GM12878 (cell line): ENCODE results near the gene SECISBP2. TPM values are rescaled to one million over a fixed set of nuclear protein-coding genes. Genes with fewer than 3 reads are reported as not detected.
A peak's percentile ranks its signal among the peaks of the same experiment; 100 is the strongest.

Source experiments
- ATAC-seq: fragments of 200-7000 bp; cut with Tn5 transposase; 3 replicates; pipeline ENCODE4 v1.9.1; 2020; ENCODE audit warnings: mild to moderate bottlenecking, moderate library complexity
- BruUV-seq: library from RNA; stranded (reverse); fragments of 400-500 nt; replicated peaks from 2 replicates; lab custom pipeline; 2021; lab: Mats Ljungman, UMichigan
- CTCF ChIA-PET: fragments of 300-600 bp; sonication (Branson Sonifier 250); formaldehyde crosslinking; extraction: SDS; loops from one replicate; lab custom pipeline; 2021; ENCODE audit warnings: inconsistent platforms; lab: Yijun Ruan, JAX
- POLR2A ChIA-PET: fragments of 350-600 bp; formaldehyde crosslinking; extraction: SDS; loops from one replicate; lab custom pipeline; 2021; ENCODE audit warnings: inconsistent platforms; lab: Charles Lee
- RAD21 ChIA-PET: fragments of 300-600 bp; sonication (Branson Sonifier 250); formaldehyde crosslinking; loops from one replicate; lab custom pipeline; 2023; ENCODE audit warnings: antibody characterized with exemption; ENCODE audit not compliant: unreplicated experiment; lab: Charles Lee
- SMC1A ChIA-PET: fragments of 300-600 bp; sonication (Branson Sonifier 250); formaldehyde crosslinking; loops from one replicate; lab custom pipeline; 2023; ENCODE audit not compliant: unreplicated experiment, uncharacterized antibody; lab: Charles Lee
- DNase-seq: peaks from one replicate; pipeline ENCODE4 v3.0.0-alpha.2; 2011; ENCODE audit warnings: low read depth, low spot score
- FAIRE-seq: peaks from 3 replicates; lab custom pipeline; 2011; peaks lifted over from hg19 to GRCh38; lab: Jason Lieb, UNC
- H2AFZ ChIP-seq: 2 replicates; pipeline ENCODE4 v1.6.0; 2011; ENCODE audit warnings: low read depth, low read length, control low read depth; ENCODE audit not compliant: control insufficient read depth
- H3K27ac ChIP-seq: 2 replicates; pipeline ENCODE4 v1.5.1; 2011; ENCODE audit warnings: control low read depth; ENCODE audit not compliant: control insufficient read depth, insufficient read depth
- H3K27me3 ChIP-seq, 2 experiments: replicated peaks in 1 of 2; 2 replicates each; pipeline versions ENCODE4 v1.6.0 to v1.6.1; 2011; ENCODE audit warnings: low read length in 1 of 2; ENCODE audit not compliant: control insufficient read depth in 2 of 2, insufficient read depth in 2 of 2
- H3K36me3 ChIP-seq, 2 experiments: 2 replicates each; pipeline ENCODE4 v1.5.1; 2011; ENCODE audit warnings: low read length in 1 of 2; ENCODE audit not compliant: control insufficient read depth in 2 of 2, insufficient read depth in 2 of 2
- H3K4me1 ChIP-seq: 2 replicates; pipeline ENCODE4 v1.6.1; 2011; ENCODE audit warnings: mild to moderate bottlenecking, low read length, moderate library complexity, mixed read lengths; ENCODE audit not compliant: control insufficient read depth, insufficient read depth
- H3K4me2 ChIP-seq: 2 replicates; pipeline ENCODE4 v1.6.0; 2011; ENCODE audit warnings: control low read depth; ENCODE audit not compliant: control insufficient read depth, insufficient read depth
- H3K4me3 ChIP-seq: fragments of 200-600 bp; sonication (generic); 2 replicates; pipeline ENCODE4 v1.5.1; 2016
- H3K79me2 ChIP-seq: 2 replicates; pipeline ENCODE4 v1.6.0; 2011; ENCODE audit warnings: low read length; ENCODE audit not compliant: control insufficient read depth, insufficient read depth
- H3K9ac ChIP-seq: 2 replicates; pipeline ENCODE4 v1.8.0; 2011; ENCODE audit warnings: low read length, control low read depth, mixed read lengths; ENCODE audit not compliant: control insufficient read depth, insufficient read depth
- H3K9me3 ChIP-seq: replicated peaks from 3 replicates; pipeline ENCODE4 v1.5.1; 2011; ENCODE audit warnings: mild to moderate bottlenecking, low read length; ENCODE audit not compliant: control insufficient read depth, insufficient read depth
- H4K20me1 ChIP-seq: 2 replicates; pipeline ENCODE4 v1.6.0; 2011; ENCODE audit not compliant: control insufficient read depth, insufficient read depth
- CTCF ChIP-seq, 3 experiments: IDR thresholded peaks in 2 of 3; conservative IDR thresholded peaks in 1 of 3; 2 replicates each; pipeline ENCODE4 v1.5.1; 2011; ENCODE audit warnings: low read depth in 3 of 3, low read length in 3 of 3, mild to moderate bottlenecking in 3 of 3, control low read depth in 2 of 3, moderate library complexity in 2 of 3, inconsistent platforms in 1 of 3, mixed read lengths in 1 of 3; ENCODE audit not compliant: control insufficient read depth in 2 of 3, insufficient read depth in 1 of 3; ENCODE audit errors: extremely low read depth in 1 of 3
- EZH2 ChIP-seq: IDR thresholded peaks from 2 replicates; pipeline ENCODE4 v1.6.1; 2012; ENCODE audit warnings: low read depth, mild to moderate bottlenecking, control low read depth, inconsistent platforms, low read length, borderline replicate concordance; ENCODE audit not compliant: control insufficient read depth
- HDAC6 ChIP-seq: fragments of 200-600 bp; sonication (generic); IDR thresholded peaks from one replicate; pipeline ENCODE4 v1.8.0; 2017; ENCODE audit warnings: antibody characterized with exemption; ENCODE audit not compliant: unreplicated experiment
- HSF1 ChIP-seq: fragments of 150-350 bp; IDR thresholded peaks from 2 replicates; pipeline ENCODE4 v1.6.1; 2014; ENCODE audit warnings: mild to moderate bottlenecking, low read depth, low read length
- NRF1 ChIP-seq: conservative IDR thresholded peaks from 2 replicates; pipeline ENCODE4 v1.6.1; 2011; ENCODE audit warnings: mild to moderate bottlenecking, low read depth, low read length, improper control_type of control experiment
- PML ChIP-seq: IDR thresholded peaks from 2 replicates; pipeline ENCODE4 v1.6.1; 2012; ENCODE audit warnings: low read length, inconsistent platforms
- POLR2AphosphoS5 ChIP-seq: IDR thresholded peaks from 2 replicates; pipeline ENCODE4 v1.6.1; 2011; ENCODE audit warnings: mild to moderate bottlenecking, low read length, inconsistent platforms
- SIX5 ChIP-seq: IDR thresholded peaks from 2 replicates; pipeline ENCODE4 v1.6.1; 2011; ENCODE audit warnings: mild to moderate bottlenecking, low read depth, low read length, moderate library complexity; ENCODE audit not compliant: severe bottlenecking
- SP1 ChIP-seq: IDR thresholded peaks from one replicate; pipeline ENCODE4 v1.6.1; 2011; ENCODE audit warnings: low read depth, low read length
- TARDBP ChIP-seq: IDR thresholded peaks from 2 replicates; pipeline ENCODE4 v1.6.1; 2016; ENCODE audit warnings: borderline replicate concordance
- TCF3 ChIP-seq: IDR thresholded peaks from 2 replicates; pipeline ENCODE4 v1.6.1; 2012; ENCODE audit warnings: low read depth, mild to moderate bottlenecking, low read length, borderline replicate concordance; ENCODE audit not compliant: insufficient read depth
- ZNF384 ChIP-seq: IDR thresholded peaks from 2 replicates; pipeline ENCODE4 v1.6.1; 2012; ENCODE audit warnings: low read depth, mild to moderate bottlenecking, low read length, improper control_type of control experiment, borderline replicate concordance
- WGBS: methylation state at CpG from one replicate; pipeline ENCODE4 v1.1.6; 2016; ENCODE audit warnings: low lambda C conversion rate; ENCODE audit not compliant: insufficient replicate concordance, insufficient coverage; ENCODE audit errors: missing lambda C conversion rate; 5-methylcytosine and 5-hydroxymethylcytosine counted together
- in situ Hi-C: fragments of 300-500 bp; cut with MboI; formaldehyde crosslinking; loops from 9 replicates; pipeline ENCODE4 v1.14.3; 2018; ENCODE audit warnings: mixed read lengths
- intact Hi-C: fragments of 100-400 bp; cut with micrococcal nuclease; formaldehyde crosslinking; loops from one replicate; pipeline ENCODE4 v1.14.2; 2022; ENCODE audit not compliant: unreplicated experiment
- polyA plus RNA-seq, 11 experiments: library from polyadenylated mRNA; depleted of rRNA in 4 of 11; unstranded in 6 of 11; stranded (reverse) in 5 of 11; fragments of >200 nt; fragmentation: Nextera tagmentation in 4 of 11; fragmentation: Illumina TruSeq in 1 of 11; extraction: Ambion mirVana in 4 of 11; extraction: Trizol in 1 of 11; gene quantifications; 1 replicate in 1 of 11; 2 replicates in 10 of 11; pipeline versions ENCODE4 v1.2.1 to v1.2.3, GENCODE V29; 2011 to 2016; ENCODE audit warnings: inconsistent platforms in 2 of 11, missing spikeins in 2 of 11, low read depth in 1 of 11
- total RNA-seq, 4 experiments: library from RNA; depleted of rRNA in 3 of 4; stranded (reverse); fragments of >200 nt in 3 of 4; fragmentation: Illumina TruSeq in 1 of 4; extraction: Trizol in 1 of 4; gene quantifications; 2 replicates each; pipeline versions ENCODE4 v1.2.1 to v1.2.3, GENCODE V29; 2013 to 2021
- TF ChIP-seq, protein P1 (sequence below): fragments of 450-650 bp; IDR thresholded peaks from 2 replicates; pipeline ENCODE4 v1.6.1; 2017; ENCODE audit warnings: low read depth, mild to moderate bottlenecking, moderate library complexity

SECISBP2 gene
- total and polyA plus RNA-seq, 10 of the 15 experiments (the other 5 are each of a cell fraction or from before 2014, with no cell fraction given), result 4.6 to 50.5 (median 31.9) TPM

- TF ChIP-seq EZH2, result no peak
- TF ChIP-seq HSF1, result no peak
Observed at GRCh38 chr9:89309608-89310474, 8.5 kb upstream of the SECISBP2 start (continued).

- FAIRE-seq (peak; percentile 98), DNase-seq (peak; percentile 100), ATAC-seq (peak; percentile 90)
- Histone ChIP-seq H3K4me1 (no peaks in the 10 kb centered on the region), H2AFZ (peak within 1 kb of the TSS; percentile 69), H3K36me3 (peaks cover 0 to 9% of the 10 kb centered on the region in 2 experiments; a peak in 1 of 4 replicates), H3K27me3 (no peaks in the 10 kb centered on the region), H3K9ac (peak within 1 kb of the TSS; percentile 100), H3K79me2 (peaks cover 61% of the 10 kb centered on the region), H3K27ac (peak within 1 kb of the TSS; percentile 99), H3K4me2 (peak within 1 kb of the TSS; percentile 89), H3K9me3 (no peaks in the 10 kb centered on the region), H4K20me1 (peaks cover 4% of the 10 kb centered on the region; the same call in 1 of the 2 replicates), H3K4me3 (peak within 1 kb of the TSS; percentile 90)
- ChIA-PET SMC1A (interaction anchor here (0.6 to 1.4 kb wide), 4 partner anchors 9 to 238 kb away, joined by 3 to 4 read pairs (median 4); no protein-coding TSS in a partner anchor), RAD21 (interaction anchor here (0.7 kb wide), 1 partner anchor 29 kb away, joined by 3 read pairs; no protein-coding TSS in a partner anchor), POLR2A (interaction anchor here (0.8 kb wide), 1 partner anchor 226 kb away, joined by 3 read pairs; no protein-coding TSS in a partner anchor), CTCF (interaction anchor here (1.9 kb wide), 1 partner anchor 238 kb away, joined by 7 read pairs; no protein-coding TSS in a partner anchor)
- in situ Hi-C loops (loop anchor here (25.0 kb wide), 1 partner anchor 1748 kb away; no protein-coding TSS in a partner anchor), intact Hi-C loops (loop anchor here (10.0 kb wide), 1 partner anchor 184 kb away; the partner anchor contains the start of gene SEMA4D)
- no TSS peak for BruUV-seq
- WGBS, result under 1% methylated on average over 86 of the region's 86 CpGs
- TF ChIP-seq TCF3 (peak; percentile 66; the same call in 1 of the 2 replicates), PML (peak; percentile 97), SP1 (peak; percentile 89), CTCF (IDR thresholded peaks at IDR 0.05 in 2 of 3, conservative IDR thresholded peaks at IDR 0.05 in 1 of 3; ENCODE audit: control insufficient read depth in 2 of 3, extremely low read depth in 1 of 3, insufficient read depth in 1 of 3, low read depth in 3 of 3, low read length in 3 of 3) (0 out of 6 replicates have a peak, but pooled peaks of 1 of the 3 experiments have one; percentile 0), SIX5 (no peak), NRF1 (peak; percentile 97), ZNF384 (no peak), TARDBP (no peak), POLR2AphosphoS5 (peak; percentile 99), HDAC6 (peak; percentile 71)
- TF ChIP-seq, protein P1, sequence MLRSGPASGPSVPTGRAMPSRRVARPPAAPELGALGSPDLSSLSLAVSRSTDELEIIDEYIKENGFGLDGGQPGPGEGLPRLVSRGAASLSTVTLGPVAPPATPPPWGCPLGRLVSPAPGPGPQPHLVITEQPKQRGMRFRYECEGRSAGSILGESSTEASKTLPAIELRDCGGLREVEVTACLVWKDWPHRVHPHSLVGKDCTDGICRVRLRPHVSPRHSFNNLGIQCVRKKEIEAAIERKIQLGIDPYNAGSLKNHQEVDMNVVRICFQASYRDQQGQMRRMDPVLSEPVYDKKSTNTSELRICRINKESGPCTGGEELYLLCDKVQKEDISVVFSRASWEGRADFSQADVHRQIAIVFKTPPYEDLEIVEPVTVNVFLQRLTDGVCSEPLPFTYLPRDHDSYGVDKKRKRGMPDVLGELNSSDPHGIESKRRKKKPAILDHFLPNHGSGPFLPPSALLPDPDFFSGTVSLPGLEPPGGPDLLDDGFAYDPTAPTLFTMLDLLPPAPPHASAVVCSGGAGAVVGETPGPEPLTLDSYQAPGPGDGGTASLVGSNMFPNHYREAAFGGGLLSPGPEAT, result peak; percentile 80
Observed at GRCh38 chr9:89310475-89311345, 7.6 kb upstream of the SECISBP2 start, which contains the start of gene CKS2. Gene CKS2, plus strand, starts transcription at chr9:89311195. Its CDS starts 98 bp downstream, at chr9:89311293.
